ENCODE measurements around the gene HABP4.
"Not testable (repeated sequence)": the region's sequence is repeated elsewhere in the genome, so short reads cannot be mapped to it uniquely, and the experiment has no call there.

HABP4 gene

DNA sequence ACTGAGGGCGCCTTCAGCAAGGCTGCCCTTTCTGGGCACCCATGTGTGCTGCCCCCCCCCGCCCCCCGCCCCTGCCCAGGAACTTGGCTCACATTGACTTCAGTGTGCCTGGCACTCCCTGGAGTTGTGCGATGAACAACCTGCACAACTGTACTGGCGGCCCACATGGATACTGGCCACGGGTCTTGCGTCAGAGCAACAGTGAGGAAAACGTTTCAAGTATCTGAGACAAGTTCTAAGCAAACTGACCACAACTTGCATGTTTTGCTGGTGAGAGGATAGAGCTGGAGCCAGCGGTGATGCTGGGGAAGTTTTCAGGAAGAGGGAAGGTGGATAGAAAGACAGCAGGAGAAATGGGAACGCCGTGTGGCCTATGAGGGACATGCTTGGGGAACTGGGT lies 45.4 kb downstream of the HABP4 start:
- in situ Hi-C loops (cut with HindIII; ENCODE audit: low sequenced_read_pairs), result no loop called here

DNA sequence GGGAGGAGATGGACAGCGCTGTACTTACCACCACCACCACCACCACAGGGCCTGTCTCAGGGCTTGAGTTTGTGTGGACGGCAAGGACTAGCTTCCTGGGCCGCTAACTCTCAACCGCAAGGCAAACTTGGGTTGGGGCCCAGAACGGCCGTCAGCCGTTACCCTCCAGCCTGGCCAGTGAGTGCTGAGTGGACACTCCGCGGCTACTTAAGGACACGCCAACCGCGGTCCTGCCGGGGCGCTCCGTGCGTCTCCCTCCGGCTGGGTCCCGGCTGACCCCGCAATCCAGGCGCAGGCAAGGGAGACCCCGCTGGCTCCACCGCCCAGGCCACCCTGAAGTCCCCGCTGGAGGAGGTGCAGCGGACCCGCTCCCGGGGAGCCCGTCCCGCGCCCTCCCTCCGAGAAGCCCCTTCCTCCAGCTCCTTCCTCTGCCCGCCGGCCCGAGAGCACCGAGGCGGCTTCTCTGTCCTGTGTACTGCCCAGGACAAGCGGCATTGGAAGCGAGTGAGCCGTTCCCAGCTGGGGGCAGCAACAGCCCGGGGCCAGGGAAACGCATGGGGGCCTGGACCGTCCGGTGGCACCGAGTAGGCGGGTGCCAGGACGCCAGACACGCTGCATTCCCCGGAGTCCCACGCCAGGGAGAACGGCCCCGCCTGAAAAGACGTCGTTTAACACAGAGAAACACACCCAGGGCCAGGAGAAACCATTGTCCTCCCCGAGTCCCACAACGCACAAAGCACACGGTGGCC lies 46.6 kb downstream of the HABP4 start:
- in situ Hi-C loops (cut with HindIII; ENCODE audit: low sequenced_read_pairs), result no loop called here

DNA sequence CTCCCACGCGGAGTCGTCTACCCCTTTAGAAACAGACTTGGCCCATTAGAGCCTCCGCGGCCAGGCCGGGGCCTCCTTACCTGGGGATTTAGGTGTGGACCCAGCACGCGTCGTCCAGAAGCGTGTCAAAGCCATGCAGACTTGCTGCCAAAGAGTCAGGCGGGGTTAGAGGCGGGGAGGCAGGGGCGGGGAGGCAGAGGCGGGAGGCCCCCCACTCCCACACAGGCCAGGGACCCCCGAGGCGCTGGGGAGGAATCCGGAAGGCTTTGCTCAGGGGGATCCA lies 47.1 kb downstream of the HABP4 start:
- in situ Hi-C loops (cut with HindIII; ENCODE audit: low sequenced_read_pairs), result no loop called here

DNA sequence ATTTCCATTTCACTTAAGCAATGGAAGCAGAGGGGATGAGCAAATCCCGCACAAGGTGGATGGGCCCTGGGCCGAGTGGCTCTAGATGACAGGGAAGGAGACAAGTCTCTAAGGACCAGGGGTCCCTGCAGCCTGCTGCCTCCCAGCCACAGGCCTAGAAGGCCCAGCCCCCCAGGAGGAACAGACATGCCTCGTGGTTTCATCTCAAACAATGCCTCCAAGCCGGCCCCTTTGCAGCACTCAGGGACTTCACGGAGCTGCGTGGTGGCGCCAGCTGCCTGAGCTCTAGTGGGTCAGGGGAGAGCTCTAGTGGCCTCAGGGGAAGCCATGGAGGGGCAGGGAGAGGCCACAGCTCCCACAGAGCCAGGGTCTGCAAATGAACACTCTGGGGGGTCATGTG lies 48.8 kb downstream of the HABP4 start:
- in situ Hi-C loops (cut with HindIII; ENCODE audit: low sequenced_read_pairs), result no loop called here

DNA sequence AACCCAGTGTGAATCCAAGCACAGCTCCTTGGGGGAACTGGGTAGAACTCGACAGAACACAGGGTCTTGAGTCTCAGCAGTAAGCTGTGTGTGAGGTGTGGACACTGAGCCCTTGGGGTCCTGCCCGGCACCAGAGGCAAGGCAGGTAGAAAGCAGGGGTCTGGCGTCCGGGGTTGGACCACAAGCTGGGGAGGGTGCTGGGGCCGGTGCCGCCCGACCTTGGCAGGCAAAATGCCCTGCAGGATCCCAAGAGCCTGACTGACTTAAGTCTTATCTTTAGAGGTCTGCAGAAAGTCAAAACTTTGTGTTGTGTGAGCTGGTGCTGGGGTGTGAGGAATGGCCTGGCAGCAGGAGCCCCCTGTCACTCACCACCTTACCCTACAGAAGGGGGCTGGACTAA lies 49.3 kb downstream of the HABP4 start:
- in situ Hi-C loops (cut with HindIII; ENCODE audit: low sequenced_read_pairs), result no loop called here

DNA sequence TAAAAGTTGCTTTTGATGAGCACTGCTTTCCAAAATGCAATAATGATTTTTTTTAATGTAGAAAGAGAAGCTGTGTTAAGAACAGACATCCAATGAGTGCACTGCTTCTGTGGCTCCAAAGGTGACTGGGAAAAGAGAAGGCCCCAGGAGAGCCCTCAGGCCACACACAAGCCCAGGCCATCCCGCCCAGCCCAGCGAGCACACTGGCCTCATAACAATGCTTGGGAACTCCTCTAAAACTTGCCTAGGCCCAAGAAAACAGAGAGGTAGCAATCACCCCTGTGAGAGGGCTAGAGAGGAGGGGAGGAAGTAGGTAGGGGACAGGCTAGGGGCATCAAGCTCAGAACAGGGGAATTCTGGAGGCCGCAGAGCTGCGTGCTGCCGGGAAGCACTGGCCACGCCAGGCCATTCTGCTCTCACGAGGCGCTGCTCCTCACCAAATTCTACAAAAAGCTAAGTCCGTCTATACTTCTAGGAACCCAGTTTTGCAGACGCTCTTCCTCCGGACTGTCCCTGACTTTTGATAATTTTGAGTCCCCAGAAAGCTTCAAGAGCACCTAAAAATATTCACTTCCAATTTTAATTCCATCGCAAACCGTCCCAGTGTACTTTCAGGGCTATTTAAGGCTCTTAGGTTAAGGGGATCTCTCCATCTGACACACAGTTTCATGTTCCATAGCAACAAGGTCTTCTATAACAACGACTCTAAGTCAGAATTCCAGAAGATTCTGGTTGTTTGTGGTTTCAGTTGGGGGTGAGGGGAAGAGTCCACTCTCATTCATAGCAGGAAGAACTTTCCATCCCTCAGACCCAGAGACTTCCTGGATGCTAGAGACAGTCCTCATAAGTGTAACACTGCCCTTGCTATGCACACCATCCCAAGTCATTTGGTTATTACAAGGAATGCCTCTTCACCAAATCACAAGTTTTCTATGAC lies 51.0 kb downstream of the HABP4 start:
- in situ Hi-C loops (cut with HindIII; ENCODE audit: low sequenced_read_pairs), result no loop called here

DNA sequence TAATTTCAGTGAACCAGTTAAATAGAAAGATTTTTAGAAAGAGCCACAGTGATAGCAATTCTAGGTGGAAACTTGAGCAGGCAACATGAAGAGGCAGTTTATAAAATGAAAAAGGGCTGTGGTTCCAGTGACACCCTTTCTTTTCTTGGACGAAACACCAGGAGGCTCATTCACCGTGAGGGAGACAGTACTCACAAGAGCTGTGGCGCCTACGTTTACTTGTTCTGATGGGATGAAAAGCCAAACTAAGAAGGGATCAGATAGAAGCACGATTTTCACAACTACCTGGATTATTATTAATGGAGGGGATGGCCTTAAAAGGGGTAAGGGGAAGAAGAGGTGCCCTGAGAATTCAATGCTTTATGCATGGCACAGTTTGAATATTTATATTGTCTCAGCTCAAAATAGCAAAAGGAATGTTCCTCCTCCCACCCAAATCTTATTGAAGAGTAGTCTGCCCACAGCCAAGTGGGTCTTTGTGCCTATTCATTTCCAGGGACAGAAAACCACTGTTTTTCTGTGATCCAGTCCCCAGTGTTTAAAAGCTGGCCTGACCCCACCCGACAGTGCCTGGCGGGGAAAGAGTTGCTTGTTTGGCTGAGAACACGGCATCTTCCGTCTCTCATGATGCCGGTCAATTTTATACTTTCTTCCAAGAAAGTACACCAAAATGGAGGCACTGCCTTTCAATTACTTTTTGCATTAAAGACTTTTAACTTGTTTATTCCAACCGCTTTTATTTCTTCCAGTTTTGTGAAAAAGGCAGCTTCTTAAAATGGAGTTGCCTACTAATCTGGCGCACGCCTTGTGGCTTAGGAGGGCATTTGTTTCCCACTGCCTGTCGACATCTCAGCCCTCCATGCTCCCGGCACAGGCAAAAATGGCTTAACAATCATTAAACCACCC lies 51.9 kb downstream of the HABP4 start:
- in situ Hi-C loops (cut with HindIII; ENCODE audit: low sequenced_read_pairs), result no loop called here

DNA sequence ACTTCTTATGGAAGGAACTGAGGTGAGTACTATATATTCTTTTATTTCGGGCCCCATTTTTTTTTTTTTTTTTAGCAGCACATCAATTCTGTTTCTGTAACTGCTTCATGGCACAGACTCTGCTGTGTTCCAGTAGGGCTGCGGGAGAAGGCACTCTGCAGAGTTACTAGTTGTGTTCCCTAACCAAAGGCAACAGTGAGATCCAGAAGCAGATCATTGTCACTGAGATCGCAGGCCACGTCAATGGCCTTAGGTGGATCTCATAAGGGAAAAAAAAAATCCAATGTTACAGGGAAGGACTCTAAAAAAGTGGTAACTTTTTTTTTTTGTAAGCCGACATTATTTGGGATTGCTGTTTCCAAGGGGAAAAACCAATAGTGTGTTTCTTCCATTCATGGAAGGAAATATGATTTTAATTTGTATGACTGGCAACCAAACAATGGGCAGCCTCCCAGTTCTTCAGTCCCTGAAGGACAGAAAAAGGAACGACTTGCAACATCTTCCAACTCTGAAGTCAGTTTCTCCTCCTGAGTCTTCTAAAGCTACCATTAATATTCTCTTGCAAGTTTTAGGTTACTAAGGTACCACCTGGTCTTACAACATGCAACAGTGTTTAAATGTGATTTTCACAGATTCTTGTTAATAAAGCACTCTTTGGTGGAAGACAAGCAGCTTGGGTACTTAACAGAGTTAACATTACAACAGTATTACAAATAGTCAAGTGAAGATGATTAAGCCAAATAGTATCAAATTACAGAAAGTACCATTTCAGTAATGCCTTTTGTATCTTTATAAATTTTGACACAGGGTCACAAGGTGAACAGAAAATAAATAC lies 52.8 kb downstream of the HABP4 start:
- in situ Hi-C loops (cut with HindIII; ENCODE audit: low sequenced_read_pairs), result no loop called here

DNA sequence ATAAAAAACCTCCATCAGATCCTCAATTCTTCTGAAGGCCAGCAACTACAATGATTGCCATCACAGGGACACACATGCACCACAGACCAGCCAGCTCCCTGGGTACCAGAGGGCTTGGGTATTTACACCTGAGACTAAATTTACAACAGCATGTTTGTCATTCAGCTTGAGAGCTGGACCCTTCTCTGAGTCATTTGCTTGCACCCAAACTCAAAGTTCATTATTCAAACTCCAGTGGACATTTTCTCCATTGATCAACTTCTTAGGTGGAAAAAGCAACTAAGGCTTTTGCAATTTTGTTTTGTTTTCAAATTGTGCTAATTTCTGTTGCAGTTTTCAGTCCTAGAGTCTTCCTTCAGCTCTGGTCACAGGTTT lies 53.4 kb downstream of the HABP4 start:
- in situ Hi-C loops (cut with HindIII; ENCODE audit: low sequenced_read_pairs), result not testable (repeated sequence)

DNA sequence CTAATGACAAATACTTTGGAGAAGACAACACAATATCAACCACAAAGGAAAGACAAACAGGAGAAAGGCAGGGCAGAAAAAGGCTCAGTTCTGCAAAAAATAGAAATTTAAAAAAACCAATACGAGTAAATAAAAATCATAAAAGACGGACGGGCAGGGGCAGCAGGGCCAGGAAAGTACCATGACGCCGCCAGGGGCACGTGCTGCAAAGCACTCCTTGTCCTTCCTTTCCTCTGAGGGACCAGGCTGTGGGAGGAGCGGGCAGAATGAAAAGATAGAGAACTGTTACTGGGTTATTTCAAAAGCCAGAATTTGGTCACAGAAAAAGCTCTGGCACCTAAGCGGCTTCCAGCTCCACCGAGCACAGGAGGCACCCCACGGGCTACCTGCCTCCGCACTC lies 53.9 kb downstream of the HABP4 start:
- in situ Hi-C loops (cut with HindIII; ENCODE audit: low sequenced_read_pairs), result no loop called here

DNA sequence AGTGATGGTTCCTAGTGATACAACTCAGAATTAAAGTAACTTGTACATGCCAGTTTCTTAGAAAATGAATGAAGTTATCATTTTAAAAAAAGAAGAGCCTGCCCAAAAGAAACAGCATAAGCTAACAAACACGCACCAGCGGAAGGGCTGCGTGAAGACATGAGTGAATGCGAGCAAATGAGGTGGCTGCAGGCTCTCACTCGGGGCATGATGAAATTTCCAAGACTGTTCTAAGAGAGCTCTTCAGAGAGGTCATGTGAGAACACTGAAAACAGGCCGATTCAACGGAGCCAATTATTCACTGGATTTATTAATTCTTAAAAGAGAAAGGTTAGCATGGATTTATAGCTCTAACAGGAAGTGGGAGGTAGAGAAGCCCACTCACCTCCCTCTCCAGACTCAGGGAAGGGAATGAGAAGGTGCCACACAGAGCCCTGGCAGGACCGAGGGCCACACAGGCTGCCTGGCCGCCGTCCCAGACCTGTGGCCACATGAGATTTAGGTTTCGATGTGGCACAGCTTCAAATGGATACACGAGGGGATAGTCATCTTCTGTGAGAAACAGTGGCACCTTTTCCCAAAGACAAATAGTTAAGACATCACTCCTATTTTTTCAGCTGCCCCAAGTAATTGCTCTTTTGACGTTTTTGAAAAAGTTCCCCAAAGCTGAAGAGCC lies 55.5 kb downstream of the HABP4 start:
- in situ Hi-C loops (cut with HindIII; ENCODE audit: low sequenced_read_pairs), result no loop called here

DNA sequence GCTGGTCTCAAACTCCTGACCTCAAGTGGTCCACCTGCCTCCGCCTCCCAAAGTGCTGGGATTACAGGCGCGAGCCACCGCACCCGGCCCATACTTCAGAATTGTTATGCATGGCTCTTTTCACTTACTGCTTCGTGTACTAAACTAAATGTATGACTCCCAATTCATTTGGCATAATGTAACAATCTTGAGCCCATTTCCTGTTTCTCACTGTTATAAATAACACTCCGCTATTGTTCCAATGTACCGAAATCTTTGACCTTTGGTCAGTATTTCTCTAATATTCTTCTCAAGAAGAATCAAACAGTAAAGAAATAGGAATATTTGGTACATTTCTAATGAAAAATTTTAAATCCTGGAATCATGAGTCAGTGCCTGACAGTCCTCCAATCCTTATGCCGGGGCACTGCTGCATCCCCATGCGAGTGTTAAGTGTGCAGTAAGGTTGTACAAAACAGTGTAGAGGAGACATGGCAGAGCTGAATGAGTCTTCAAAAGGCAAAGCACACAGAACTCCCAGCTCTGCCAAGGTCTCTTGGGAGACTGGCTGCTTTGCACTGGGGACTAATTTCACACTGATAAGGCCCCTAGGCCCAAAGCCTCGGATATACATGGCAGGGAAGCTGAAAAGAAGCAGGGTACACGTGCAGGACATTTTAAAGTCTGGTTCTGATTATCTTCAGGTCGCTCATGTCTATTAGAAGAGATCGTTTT lies 58.4 kb downstream of the HABP4 start:
- in situ Hi-C loops (cut with HindIII; ENCODE audit: low sequenced_read_pairs), result no loop called here

DNA sequence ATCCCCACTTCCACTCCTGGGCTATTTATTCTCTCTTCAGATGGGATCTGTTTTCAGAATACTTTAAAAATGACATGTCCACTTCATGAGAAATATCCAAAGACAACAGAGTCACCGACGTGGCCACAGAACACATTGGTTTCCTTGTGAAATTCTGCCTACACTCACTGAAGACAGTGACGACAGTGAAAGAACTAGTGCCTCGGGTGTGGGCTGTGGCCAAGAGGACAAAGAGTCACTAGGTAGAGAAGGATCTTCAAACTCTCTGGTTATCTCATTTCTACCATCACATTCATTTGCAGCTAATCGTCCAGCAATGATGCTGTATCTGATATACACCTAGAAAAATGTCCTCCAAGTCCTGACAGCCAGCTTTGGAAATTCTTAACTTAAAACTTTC lies 59.1 kb downstream of the HABP4 start:
- in situ Hi-C loops (cut with HindIII; ENCODE audit: low sequenced_read_pairs), result no loop called here

DNA sequence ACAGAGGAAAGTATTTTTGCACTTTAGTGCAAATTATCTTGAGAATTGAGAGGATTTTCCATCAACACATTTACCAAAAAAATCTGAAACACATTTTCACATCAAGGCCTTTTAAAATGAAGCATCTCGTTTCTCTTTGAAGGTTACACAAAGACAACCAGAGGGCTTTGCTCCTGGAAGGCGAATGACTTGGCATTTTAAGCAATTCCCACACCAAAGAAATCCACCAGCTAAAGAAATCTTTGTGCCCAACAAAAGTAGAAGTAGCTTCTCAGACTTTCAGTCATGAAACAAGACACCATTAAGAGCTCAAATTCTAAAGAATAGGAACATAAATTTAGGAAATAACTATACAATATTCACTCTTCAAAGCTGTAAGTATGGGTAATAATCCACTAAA lies 59.9 kb downstream of the HABP4 start:
- in situ Hi-C loops (cut with HindIII; ENCODE audit: low sequenced_read_pairs), result no loop called here

DNA sequence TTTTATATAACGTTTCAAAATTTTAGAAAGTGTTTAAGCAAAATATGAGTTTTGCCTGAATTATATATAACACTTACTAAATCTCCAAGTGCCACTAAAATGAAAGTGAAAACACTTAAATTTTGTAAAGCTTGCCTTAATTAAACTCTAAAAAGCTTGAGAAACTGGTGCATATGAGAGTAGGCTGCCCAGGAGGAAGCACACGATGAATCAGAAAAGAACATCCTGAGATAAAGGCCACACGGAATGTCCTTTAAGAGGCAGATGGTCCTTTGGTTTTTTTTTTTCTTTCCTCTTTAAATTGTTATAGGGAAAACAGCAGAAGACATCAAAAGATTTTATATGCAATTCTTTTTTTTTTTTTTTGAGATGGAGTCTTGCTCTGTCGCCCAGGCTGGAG lies 60.3 kb downstream of the HABP4 start:
- in situ Hi-C loops (cut with HindIII; ENCODE audit: low sequenced_read_pairs), result no loop called here

DNA sequence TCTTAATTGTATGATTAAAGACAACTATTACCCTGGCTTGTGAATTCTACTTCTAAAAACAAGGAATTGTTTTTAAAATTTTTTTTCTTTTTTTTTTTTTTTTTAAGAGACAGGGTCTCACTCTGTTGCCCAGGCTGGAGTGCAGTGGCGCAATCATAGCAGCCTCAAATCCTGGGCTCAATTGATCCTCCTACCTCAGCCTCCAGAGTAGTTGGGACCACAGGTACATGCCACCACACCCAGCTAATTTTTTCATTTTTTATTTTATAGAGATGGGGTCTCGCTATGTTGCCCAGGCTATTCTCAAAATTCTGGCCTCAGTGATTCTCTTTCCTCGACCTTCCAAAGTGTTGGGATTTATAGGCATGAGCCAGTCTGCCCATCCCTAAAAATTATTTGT lies 62.3 kb downstream of the HABP4 start:
- in situ Hi-C loops (cut with HindIII; ENCODE audit: low sequenced_read_pairs), result no loop called here

DNA sequence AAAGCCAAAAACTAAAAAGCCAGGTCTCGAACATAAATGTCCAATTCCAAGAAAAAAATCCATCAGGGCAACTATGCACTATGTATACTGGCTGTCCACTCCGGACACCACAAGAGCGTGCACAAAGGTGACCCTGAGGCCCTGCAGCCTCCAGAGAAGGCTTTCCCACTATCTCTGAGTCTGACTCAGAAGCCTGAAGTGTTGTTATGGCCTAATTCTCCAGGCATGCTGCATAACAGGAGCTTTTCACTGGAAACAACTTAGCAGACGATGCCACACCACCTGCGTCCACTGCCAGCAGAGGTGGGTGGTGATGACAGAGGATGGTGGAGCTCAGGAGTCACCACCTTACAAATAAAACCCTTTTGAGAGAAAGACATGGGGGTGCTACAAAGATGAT lies 63.7 kb downstream of the HABP4 start:
- in situ Hi-C loops (cut with HindIII; ENCODE audit: low sequenced_read_pairs), result no loop called here

DNA sequence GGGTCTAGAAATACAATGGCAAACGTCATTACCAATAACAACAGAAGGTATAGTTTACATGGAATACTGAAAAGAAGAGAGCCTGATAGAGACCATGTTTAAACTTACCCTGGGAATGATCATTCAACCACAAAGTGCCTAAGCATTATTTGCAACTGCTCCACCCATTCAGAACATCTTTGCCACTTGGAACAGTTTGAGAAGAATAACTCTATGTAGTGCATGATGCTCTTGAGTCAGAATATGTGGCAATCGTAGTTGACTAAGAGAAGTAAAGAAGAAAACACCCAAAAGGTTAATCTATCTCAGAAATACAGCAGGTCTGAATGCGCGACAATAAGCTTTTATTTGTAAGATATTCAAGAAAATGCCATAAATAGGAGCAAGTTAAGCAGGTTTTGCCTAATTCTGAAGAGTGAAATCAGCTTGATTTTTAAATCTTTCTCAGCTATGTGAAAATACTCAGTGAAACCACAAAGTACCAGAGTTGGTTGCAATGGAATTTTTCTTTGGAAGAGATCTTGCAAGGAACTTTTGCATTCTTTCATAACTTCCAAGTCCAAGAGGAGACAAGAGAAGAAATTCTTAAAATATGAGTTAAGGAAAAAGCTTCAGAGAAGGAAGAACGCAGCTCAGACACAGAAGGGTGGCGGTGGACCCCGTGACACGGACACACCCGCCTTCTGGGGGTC lies 64.3 kb downstream of the HABP4 start:
- in situ Hi-C loops (cut with HindIII; ENCODE audit: low sequenced_read_pairs), result no loop called here

DNA sequence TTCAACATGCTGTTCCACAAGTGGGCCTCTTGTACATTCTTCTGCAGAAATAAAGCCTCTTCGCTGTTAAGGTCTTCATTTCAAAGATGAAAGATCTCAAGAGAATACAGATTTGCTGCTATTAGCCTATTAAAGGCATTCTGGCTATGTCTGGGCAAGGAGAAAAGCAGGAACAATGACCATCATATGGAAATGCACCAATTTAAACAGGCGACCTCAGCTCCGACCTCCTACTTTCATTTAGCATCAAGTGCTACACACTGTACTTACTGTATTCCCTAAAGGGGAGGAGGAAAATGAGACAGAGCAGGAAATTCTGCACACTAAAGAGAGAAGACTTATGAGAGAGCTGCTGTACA lies 64.8 kb downstream of the HABP4 start:
- in situ Hi-C loops (cut with HindIII; ENCODE audit: low sequenced_read_pairs), result no loop called here

All from endothelial cell of hepatic sinusoid (primary cell).